Fibroblast of mammary gland (primary cell): ENCODE measurements around the gene DHX29.

Source experiments
- DNase-seq: peaks from one replicate; pipeline ENCODE4 v3.0.0-alpha.2; 2010; ENCODE audit warnings: low read depth
- H3K4me3 ChIP-seq: 2 replicates; pipeline ENCODE4 v1.5.1; 2011; ENCODE audit warnings: low read depth, mild to moderate bottlenecking, low read length, moderate library complexity; ENCODE audit not compliant: control insufficient read depth
- TF ChIP-seq, protein P1 (sequence below): conservative IDR thresholded peaks from 2 replicates; pipeline ENCODE4 v1.5.1; 2011; ENCODE audit warnings: low read depth, low read length, inconsistent platforms; ENCODE audit not compliant: control insufficient read depth, insufficient read depth

The DHX29 gene

GRCh38 chr5:55230086-55230629 lies 77.3 kb downstream of the DHX29 start:
- TF ChIP-seq, protein P1, sequence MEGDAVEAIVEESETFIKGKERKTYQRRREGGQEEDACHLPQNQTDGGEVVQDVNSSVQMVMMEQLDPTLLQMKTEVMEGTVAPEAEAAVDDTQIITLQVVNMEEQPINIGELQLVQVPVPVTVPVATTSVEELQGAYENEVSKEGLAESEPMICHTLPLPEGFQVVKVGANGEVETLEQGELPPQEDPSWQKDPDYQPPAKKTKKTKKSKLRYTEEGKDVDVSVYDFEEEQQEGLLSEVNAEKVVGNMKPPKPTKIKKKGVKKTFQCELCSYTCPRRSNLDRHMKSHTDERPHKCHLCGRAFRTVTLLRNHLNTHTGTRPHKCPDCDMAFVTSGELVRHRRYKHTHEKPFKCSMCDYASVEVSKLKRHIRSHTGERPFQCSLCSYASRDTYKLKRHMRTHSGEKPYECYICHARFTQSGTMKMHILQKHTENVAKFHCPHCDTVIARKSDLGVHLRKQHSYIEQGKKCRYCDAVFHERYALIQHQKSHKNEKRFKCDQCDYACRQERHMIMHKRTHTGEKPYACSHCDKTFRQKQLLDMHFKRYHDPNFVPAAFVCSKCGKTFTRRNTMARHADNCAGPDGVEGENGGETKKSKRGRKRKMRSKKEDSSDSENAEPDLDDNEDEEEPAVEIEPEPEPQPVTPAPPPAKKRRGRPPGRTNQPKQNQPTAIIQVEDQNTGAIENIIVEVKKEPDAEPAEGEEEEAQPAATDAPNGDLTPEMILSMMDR: no peak
- no peak overlapping the region for H3K4me3 ChIP-seq
- no peak for DNase-seq

- no peak for DNase-seq
- H3K4me3 ChIP-seq: peak overlapping the region; percentile 31
- TF ChIP-seq, protein P1: no peak
These were observed 79.6 kb downstream of the DHX29 start for GRCh38 chr5:55227664-55228430.

- TF ChIP-seq, protein P1: no peak
- H3K4me3 ChIP-seq: peak within 1 kb of the TSS; percentile 31
These were observed 80.4 kb downstream of the DHX29 start, which contains the start of gene MCIDAS for GRCh38 chr5:55226934-55227663. Gene MCIDAS (minus strand): TSS chr5:55227315. CDS start chr5:55227138, 177 bp downstream.

GRCh38 chr5:55226027-55226933 lies 81.2 kb downstream of the DHX29 start:
- TF ChIP-seq, protein P1: peak; percentile 50
- DNase-seq: peak; percentile 45
- H3K4me3 ChIP-seq: peak overlapping the region; percentile 31

More at GRCh38 chr5:55226934-55227663, 80.4 kb downstream of the DHX29 start, which contains the start of gene MCIDAS:
- DNase-seq: peak; percentile 34

DNA sequence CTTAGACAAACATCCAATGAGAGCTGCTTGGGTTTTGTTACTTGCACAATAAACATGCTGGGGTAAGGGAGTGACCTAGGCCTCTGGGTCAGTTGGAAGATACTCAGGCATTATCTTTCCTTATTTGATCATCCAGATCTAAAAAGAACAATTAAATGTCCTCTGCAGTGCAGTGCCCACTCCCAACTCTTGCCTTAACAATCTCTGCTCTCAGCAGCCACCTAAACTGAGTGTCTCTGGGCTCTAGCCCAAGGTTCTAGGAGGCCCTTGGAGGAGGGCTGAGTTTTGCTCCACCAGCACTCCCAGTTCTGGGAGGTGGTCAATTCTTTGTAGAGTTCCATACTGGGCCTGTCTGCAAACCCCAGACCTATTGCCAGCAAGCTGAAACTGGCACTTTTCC lies 82.1 kb downstream of the DHX29 start:
- no peak overlapping the region for H3K4me3 ChIP-seq
- DNase-seq: no peak
- TF ChIP-seq, protein P1: no peak

GRCh38 chr5:55223812-55224240 lies 83.7 kb downstream of the DHX29 start:
- TF ChIP-seq, protein P1: no peak
- H3K4me3 ChIP-seq: no peak overlapping the region

More at GRCh38 chr5:55223812-55224240, 83.7 kb downstream of the DHX29 start:
- no peak for DNase-seq
